ENCODE data around the gene OR2S2.

DNA sequence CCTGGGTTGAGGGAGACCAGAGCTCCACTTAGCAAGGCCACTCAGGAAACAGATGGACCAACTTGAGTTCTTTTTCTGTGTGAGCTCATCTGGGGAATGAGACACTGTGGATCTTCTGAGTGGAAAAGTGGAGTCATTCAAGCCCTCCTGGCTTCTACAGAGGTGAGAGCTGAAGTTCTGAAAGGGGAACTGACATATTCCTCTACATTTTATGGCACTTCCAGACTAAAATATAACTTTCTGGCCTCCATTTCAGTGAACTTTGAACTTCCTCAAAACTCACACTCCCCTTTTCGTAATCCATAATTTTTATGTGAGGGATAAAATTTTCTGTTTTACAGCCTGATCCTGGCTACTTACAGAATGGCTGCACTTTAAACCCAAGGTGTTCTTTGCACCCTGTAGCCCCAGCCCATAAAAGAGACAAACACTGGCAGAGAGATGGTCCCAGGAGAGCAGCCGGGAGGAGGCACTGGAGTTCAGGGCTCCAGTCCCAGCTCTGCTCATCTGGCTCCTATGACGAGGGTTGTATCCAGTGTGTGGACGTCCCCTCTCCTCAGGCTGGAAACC is 37.8 kb downstream of the OR2S2 start:
- TF ChIP-seq CTCF (IDR thresholded peaks at IDR 0.05) (no peak), POLR2A (IDR thresholded peaks at IDR 0.05) (no peak)
